ENCODE results near the gene ITGBL1. TPM values are rescaled to one million over a fixed set of nuclear protein-coding genes. Genes with fewer than 3 reads are reported as not detected.

The ITGBL1 gene
- total RNA-seq, 1 experiment from 2014 or later: 0.22 TPM

DNA sequence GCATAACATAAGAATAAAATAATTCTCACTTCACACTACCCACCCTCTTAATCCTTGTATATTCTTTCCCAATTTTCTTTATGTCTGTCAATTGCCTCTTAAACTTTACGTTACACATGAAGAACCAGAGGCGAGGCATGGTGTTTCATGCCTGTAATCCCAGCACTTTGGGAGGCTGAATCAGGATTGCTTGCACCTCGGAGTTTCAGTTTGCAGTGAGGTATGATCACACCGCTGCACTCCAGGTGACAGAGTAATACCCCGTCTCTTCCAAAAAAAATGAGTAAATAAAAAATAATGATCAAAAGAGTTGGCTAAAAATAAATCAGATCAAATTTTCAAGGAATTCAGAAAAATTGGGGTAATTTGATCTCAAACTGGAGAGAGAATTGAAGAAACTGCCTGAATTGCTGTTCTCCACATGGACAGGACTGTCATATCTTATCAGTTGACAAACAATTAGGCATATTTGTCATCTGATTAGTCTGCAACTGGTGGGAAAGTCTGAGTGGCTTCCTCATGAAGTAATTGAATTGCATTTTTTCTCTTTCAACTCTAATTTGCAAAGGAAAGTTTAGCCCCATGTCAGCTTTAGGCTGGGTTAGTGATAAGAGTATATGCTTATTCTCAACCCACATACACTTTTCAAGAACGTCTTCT is 302.9 kb downstream of the ITGBL1 start (continued):
- TF ChIP-seq NFYB (CRISPR knock-in tag; conservative IDR thresholded peaks at IDR 0.05; ENCODE audit: low read depth) (no peak), GRHL2 (CRISPR knock-in tag; IDR thresholded peaks at IDR 0.05; ENCODE audit: insufficient replicate concordance, severe bottlenecking) (no peak), ZNF138 (CRISPR knock-in tag; conservative IDR thresholded peaks at IDR 0.05) (no peak), FOXK1 (CRISPR knock-in tag; IDR thresholded peaks at IDR 0.05) (no peak), ZNF416 (CRISPR knock-in tag; IDR thresholded peaks at IDR 0.05) (no peak), SP1 (CRISPR knock-in tag; conservative IDR thresholded peaks at IDR 0.05) (no peak)
- TF ChIP-seq, protein P1, sequence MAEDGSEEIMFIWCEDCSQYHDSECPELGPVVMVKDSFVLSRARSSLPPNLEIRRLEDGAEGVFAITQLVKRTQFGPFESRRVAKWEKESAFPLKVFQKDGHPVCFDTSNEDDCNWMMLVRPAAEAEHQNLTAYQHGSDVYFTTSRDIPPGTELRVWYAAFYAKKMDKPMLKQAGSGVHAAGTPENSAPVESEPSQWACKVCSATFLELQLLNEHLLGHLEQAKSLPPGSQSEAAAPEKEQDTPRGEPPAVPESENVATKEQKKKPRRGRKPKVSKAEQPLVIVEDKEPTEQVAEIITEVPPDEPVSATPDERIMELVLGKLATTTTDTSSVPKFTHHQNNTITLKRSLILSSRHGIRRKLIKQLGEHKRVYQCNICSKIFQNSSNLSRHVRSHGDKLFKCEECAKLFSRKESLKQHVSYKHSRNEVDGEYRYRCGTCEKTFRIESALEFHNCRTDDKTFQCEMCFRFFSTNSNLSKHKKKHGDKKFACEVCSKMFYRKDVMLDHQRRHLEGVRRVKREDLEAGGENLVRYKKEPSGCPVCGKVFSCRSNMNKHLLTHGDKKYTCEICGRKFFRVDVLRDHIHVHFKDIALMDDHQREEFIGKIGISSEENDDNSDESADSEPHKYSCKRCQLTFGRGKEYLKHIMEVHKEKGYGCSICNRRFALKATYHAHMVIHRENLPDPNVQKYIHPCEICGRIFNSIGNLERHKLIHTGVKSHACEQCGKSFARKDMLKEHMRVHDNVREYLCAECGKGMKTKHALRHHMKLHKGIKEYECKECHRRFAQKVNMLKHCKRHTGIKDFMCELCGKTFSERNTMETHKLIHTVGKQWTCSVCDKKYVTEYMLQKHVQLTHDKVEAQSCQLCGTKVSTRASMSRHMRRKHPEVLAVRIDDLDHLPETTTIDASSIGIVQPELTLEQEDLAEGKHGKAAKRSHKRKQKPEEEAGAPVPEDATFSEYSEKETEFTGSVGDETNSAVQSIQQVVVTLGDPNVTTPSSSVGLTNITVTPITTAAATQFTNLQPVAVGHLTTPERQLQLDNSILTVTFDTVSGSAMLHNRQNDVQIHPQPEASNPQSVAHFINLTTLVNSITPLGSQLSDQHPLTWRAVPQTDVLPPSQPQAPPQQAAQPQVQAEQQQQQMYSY (CRISPR knock-in tag; IDR thresholded peaks at IDR 0.05): no peak
- TF ChIP-seq, protein P2, sequence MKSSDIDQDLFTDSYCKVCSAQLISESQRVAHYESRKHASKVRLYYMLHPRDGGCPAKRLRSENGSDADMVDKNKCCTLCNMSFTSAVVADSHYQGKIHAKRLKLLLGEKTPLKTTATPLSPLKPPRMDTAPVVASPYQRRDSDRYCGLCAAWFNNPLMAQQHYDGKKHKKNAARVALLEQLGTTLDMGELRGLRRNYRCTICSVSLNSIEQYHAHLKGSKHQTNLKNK (CRISPR knock-in tag; IDR thresholded peaks at IDR 0.05): no peak
- TF ChIP-seq, protein P3, sequence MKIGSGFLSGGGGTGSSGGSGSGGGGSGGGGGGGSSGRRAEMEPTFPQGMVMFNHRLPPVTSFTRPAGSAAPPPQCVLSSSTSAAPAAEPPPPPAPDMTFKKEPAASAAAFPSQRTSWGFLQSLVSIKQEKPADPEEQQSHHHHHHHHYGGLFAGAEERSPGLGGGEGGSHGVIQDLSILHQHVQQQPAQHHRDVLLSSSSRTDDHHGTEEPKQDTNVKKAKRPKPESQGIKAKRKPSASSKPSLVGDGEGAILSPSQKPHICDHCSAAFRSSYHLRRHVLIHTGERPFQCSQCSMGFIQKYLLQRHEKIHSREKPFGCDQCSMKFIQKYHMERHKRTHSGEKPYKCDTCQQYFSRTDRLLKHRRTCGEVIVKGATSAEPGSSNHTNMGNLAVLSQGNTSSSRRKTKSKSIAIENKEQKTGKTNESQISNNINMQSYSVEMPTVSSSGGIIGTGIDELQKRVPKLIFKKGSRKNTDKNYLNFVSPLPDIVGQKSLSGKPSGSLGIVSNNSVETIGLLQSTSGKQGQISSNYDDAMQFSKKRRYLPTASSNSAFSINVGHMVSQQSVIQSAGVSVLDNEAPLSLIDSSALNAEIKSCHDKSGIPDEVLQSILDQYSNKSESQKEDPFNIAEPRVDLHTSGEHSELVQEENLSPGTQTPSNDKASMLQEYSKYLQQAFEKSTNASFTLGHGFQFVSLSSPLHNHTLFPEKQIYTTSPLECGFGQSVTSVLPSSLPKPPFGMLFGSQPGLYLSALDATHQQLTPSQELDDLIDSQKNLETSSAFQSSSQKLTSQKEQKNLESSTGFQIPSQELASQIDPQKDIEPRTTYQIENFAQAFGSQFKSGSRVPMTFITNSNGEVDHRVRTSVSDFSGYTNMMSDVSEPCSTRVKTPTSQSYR (CRISPR knock-in tag; IDR thresholded peaks at IDR 0.05): no peak
- TF ChIP-seq, protein P4, sequence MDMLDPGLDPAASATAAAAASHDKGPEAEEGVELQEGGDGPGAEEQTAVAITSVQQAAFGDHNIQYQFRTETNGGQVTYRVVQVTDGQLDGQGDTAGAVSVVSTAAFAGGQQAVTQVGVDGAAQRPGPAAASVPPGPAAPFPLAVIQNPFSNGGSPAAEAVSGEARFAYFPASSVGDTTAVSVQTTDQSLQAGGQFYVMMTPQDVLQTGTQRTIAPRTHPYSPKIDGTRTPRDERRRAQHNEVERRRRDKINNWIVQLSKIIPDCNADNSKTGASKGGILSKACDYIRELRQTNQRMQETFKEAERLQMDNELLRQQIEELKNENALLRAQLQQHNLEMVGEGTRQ (CRISPR knock-in tag; IDR thresholded peaks at IDR 0.05): no peak

DNA sequence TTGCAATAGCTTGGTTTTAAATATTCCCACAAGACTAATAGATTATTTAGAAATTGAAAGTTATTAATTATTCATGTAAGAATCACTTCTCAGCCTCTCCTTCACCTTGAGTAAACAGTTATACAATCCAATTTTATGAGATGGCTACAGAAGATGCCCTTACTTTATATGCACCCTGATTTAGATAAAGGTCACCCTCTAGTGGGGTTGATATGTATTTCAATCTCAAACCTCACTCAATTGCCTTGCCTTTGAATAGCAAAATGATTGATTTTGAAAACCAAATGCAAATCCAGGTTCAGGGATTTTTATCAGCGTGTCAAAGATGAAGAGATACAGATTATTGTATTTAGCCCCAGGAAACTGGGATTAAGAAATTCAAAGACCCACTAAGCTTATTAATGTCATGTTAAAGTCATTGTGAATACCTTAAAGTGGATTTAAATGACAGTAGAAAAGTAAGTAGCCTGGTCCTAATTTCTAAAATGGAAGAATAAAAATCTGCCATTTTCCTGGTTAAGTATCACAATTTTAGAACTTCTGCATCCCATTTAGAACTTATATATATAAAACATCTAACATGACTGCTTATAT is 305.1 kb downstream of the ITGBL1 start:
- CTCF ChIA-PET: interaction anchor here (0.6 to 1.8 kb wide), 3 partner anchors 242 to 613 kb away, joined by 3 to 5 read pairs (median 4); no protein-coding TSS in a partner anchor
- H3K4me3 Mint-ChIP-seq: no peak overlapping the region
- H3K27me3 Mint-ChIP-seq (ENCODE audit: low read depth): no peaks in the 10 kb centered on the region
- H3K36me3 Mint-ChIP-seq: no peaks in the 10 kb centered on the region
- POLR2A ChIA-PET: no interaction called here
- TF ChIP-seq, protein P5, sequence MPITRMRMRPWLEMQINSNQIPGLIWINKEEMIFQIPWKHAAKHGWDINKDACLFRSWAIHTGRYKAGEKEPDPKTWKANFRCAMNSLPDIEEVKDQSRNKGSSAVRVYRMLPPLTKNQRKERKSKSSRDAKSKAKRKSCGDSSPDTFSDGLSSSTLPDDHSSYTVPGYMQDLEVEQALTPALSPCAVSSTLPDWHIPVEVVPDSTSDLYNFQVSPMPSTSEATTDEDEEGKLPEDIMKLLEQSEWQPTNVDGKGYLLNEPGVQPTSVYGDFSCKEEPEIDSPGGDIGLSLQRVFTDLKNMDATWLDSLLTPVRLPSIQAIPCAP (CRISPR knock-in tag; IDR thresholded peaks at IDR 0.05): no peak
- no peak for TF ChIP-seq ZNF263 (CRISPR knock-in tag; IDR thresholded peaks at IDR 0.05; ENCODE audit: low read depth)
- no peak for TF ChIP-seq FOXJ3 (CRISPR knock-in tag; IDR thresholded peaks at IDR 0.05; ENCODE audit: borderline replicate concordance)
- TF ChIP-seq, protein P6, sequence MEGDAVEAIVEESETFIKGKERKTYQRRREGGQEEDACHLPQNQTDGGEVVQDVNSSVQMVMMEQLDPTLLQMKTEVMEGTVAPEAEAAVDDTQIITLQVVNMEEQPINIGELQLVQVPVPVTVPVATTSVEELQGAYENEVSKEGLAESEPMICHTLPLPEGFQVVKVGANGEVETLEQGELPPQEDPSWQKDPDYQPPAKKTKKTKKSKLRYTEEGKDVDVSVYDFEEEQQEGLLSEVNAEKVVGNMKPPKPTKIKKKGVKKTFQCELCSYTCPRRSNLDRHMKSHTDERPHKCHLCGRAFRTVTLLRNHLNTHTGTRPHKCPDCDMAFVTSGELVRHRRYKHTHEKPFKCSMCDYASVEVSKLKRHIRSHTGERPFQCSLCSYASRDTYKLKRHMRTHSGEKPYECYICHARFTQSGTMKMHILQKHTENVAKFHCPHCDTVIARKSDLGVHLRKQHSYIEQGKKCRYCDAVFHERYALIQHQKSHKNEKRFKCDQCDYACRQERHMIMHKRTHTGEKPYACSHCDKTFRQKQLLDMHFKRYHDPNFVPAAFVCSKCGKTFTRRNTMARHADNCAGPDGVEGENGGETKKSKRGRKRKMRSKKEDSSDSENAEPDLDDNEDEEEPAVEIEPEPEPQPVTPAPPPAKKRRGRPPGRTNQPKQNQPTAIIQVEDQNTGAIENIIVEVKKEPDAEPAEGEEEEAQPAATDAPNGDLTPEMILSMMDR (IDR thresholded peaks at IDR 0.05): peak; percentile 32; the same call in 1 of the 2 replicates
- H3K4me1 Mint-ChIP-seq: peaks cover 45% of the 10 kb centered on the region
- H3K27ac Mint-ChIP-seq: no peak overlapping the region
- no peaks in the 10 kb centered on the region for H3K9me3 Mint-ChIP-seq
- ATAC-seq: peak; percentile 57; the same call in 1 of the 2 replicates
- no peak for DNase-seq (ENCODE audit: low spot score)
